NCI-H1694 treated with DMSO at 0.1 percent for 48 hours (cell line): ENCODE data around the gene TET2.

Source experiments
- DNase-seq: peaks from one replicate; lab custom pipeline; 2025; lab: John Stamatoyannopoulos, UW

Gene TET2

DNA sequence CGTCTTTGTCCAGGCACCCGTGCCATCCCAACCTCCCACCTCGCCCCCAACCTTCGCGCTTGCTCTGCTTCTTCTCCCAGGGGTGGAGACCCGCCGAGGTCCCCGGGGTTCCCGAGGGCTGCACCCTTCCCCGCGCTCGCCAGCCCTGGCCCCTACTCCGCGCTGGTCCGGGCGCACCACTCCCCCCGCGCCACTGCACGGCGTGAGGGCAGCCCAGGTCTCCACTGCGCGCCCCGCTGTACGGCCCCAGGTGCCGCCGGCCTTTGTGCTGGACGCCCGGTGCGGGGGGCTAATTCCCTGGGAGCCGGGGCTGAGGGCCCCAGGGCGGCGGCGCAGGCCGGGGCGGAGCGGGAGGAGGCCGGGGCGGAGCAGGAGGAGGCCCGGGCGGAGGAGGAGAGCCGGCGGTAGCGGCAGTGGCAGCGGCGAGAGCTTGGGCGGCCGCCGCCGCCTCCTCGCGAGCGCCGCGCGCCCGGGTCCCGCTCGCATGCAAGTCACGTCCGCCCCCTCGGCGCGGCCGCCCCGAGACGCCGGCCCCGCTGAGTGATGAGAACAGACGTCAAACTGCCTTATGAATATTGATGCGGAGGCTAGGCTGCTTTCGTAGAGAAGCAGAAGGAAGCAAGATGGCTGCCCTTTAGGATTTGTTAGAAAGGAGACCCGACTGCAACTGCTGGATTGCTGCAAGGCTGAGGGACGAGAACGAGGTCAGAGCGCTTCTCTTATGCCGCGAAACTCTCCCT, at the start of gene TET2:
Gene TET2 (plus strand): TSS at position 601 of the 740 bp plus-strand sequence. CDS start 87,067 bp downstream, outside the sequence.
- peak; percentile 60 for DNase-seq

DNA sequence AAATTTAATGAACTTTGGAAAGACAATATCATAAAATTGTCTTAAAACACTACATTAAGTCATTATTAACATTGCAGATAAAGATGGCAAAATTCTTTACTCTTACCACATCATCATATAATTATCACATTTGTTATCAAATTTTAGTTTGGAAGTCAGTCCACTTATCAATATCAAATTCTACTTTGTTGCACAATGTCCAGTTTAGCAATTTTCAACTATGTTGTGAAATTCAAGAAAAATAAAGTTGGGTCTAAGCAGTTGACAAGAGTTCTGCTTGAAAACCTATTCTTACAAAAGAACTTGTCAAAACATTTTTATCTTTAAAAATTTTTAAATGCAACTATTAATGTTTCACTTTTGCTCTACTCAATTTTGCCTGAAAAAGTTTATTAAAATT, 44.7 kb upstream of the TET2 start:
- no peak for DNase-seq

DNA sequence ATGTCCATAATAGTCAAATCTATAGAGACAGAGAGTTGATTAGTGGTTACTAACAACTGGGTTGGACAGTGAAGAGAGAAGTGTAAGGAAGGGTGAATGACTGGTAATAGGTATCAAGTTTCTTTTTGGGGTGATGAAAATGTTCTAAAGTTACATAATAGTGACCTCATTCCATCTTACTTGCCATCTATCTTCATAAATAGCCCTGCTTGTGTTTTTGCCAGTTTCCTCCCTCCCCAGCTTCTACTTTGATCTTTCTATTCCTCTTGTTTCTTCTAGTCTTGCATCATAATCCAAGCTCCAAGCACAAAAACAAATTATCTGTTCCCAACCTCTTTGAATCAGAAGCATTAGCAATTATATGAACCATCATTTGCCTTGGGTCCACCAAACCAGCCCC, 40.2 kb upstream of the TET2 start:
- no peak for DNase-seq

DNA sequence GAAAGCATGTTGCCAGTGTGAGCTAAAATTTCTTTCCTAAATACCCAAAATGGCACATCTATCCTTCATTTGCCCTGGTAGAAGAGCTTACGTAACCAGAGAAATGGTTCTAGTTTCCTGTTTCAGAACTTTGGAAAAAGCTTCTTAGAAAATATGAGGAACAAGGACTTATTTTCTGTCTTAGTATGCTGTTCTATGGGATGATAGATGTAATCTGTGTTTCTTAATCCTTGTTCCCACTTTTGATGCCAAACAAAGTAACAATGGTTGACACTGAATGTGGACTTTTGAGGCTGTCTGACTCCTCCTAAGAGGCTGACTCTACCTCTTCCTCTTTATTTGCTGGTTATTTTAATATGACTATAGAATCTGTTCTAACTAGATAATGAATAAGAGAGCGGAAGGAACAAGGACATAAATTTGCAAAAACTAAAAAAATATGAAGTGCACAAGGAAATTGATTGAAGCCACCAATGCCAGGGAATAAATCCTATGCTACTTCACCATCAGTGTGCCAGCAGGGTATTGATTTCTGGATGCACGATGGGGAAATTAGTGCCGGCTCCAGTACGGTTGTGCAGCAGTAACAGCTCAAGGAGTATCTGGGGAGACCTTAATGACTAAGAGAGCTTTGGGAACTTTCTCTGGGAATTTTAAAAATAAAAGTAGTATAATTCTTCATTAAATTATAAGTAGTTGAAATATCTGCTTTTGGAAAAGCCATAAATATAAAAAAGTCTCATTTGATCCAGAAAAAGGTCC, 39.4 kb upstream of the TET2 start:
- no peak for DNase-seq

DNA sequence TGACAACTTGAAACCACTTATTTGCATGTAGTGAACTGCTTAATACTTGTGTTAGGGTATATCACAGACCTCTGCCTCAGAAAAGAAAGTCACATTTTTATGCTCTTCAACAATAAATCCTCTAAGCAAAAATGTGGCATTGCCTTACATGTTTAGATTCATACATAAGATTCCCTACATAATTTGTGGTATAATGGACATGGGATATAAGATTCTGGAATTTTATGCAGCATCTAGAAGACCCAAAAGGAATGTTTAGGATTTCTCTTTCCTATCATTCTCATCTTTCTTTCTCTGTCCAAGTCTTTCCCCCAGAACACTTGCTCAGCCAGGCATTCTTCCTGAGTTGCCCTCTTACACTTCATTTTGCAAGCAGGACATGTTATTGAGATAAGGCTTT, 37.7 kb upstream of the TET2 start:
- DNase-seq: no peak

DNA sequence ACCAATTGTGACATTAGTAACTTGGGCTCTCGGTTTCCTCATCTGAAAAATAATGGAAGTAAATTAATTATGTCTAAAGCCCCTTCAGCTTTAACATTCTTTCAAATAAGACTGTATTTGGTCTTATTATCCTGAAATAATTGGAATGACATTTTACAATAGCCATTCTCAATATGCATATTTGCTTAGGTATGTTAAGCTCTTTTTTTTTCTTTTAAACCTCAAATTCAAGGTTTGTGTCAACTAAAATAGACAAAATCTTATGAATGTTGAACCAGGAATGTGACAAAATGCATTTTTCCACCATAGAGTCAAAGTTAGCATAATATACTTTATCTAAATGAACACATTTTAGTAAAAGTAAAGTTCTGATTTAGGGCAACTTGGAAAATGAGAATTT, 34.4 kb upstream of the TET2 start:
- no peak for DNase-seq

DNA sequence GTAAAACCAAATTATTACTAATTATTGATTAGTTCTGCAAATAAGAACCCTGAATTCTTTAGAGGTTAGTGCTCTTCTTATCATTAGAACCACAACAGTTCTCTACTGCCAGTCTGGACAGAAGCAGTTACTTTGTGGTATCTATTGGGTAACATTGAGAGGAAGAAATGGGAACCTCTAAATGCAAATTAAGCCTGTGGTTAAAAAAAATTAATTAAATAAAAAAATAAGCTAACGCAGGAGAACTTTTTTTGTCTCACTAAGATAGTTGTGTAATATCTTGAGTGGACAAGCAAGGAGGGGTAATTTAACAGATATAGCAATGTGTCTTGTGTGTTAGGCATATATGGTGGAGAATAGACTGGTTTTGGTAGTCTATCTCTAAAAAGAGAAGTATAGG, 32.9 kb upstream of the TET2 start:
- no peak for DNase-seq

DNA sequence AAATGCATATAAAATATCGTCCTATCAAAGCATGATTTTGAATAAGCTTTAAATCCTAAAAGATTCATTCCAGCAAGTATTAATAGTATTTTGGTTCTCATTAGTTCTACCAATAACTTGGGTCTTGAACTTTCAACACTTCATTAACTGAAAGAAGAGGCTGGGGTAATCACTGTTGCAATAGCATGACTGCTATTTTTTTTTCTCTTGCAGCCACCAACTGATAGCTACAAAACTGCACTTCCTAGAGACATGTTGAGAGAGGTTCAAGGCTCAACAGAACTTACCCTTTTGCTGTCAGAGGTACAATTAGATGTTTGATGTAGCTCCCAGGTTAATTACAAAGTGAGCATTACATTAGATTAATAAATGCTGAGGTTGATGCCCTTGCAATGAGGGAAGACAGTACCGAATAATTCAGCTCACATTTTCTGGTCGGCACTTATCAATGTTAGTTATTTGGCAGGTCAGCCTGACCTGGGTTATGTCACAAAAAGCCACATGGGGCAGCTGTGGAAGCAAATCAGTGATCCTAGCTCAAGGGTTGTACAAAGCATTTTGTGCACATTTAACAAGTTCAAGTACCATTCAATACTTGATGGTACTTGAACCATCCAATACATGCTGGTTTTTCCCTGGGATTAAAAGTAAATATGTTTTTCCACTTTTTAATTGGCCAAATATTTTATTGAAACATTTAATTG, 29.9 kb upstream of the TET2 start:
- no peak for DNase-seq

DNA sequence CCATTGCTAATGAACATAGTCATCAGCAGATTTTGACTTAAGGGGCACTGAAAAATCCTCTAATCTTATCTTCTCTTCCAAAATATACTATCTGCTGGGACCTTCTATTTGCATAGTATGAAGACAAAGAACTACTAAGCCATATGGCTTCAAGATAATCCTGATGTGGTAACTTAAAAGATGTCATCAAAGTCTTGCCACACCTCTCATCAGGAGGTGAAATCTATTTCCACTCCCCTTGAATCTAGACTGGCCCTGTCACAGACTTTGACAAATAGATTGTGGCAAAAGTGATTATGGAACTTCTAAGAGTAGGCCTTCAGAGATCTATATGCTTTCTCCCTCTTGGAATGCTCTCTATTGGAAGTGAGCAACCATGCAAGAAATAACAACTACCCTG, 27.3 kb upstream of the TET2 start:
- DNase-seq: no peak

DNA sequence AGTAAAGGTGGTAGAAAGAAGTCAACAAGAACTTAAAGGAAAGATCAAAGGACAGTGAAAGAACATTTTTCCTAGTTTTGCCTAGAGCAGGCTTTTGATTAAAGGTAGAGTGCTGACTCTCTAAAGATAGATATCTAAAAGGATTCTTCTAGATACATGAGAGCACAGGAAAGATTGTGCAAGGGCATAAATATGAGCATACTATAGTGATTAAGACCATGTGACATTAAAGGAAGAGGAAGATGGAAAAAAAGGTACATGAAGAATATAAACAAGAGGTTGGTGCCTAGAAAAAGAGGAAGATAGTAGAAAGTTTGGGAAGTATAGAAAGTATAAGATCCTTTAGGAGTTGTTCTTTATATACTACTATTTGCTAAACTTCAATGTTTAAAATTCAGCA, 26.1 kb upstream of the TET2 start:
- DNase-seq: no peak

DNA sequence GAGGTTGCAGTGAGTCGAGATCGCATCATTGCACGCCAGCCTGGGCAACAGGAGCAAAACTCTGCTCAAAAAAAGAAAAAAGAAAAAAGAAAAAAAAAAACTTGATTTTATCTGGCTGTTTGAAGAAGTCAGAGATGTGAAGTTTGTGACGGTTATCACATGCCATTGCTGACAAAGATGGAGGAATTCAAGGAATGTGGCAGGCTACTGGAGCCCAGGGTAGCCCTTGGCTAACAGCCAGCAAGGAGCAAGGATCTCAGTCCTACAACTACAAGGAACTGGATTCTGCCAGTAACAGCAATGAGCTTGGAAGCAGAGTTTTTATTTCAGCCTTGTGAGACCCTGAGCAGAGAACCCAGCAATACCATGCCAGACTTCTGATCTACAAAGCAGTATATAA, 24.3 kb upstream of the TET2 start:
- no peak for DNase-seq

DNA sequence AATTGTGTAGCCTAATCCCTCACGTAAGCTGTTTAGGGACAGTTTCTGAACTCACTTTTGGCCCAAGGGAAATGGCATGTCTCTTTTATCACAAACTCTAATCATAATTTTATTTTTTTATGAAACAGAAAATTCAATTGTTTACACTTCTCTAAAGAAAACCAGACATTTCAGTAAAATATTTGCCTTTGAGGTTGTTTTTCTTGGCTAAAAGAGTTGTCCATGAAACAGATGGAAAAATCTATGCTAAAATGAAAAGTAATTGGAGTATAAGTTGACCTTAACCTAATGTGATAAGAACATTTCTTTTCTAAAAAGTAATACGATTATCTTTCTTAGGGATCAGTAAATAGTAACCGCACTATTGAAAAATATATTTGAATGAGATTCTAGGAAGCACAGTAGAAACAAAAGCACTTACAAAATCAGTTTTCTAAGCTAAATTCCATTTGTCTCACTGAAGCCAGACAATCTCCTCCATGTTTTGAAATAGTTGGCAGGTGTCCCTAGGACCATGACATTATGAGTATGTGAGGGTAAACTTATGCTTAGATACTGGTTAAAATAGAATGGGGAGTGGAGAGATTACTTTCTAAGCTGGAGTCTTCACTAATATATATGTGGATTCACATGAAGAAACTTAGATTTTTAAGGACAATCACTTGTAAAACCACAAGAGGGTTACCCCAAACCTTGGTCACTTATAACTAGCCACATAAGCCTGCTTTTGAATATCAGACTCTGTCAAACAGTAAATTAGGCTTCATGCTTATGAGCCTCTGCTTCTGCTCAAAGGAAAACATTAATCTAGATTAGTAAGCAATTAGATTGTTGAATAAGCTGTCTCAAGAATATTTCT, 20.1 kb upstream of the TET2 start:
- DNase-seq: no peak

DNA sequence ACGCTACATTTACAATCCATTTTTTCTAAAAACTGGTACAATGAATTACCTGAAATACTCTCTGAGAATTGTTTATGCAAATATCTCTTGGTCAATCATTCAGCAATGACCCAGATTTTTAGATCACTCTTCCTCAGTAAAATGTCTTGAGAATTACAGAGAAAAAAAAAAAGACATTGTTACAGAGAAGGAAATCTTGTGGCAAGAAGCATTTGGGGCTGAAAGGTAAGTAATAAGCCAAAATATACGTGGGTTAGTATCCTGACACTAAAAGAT, 19.6 kb upstream of the TET2 start:
- DNase-seq: no peak

DNA sequence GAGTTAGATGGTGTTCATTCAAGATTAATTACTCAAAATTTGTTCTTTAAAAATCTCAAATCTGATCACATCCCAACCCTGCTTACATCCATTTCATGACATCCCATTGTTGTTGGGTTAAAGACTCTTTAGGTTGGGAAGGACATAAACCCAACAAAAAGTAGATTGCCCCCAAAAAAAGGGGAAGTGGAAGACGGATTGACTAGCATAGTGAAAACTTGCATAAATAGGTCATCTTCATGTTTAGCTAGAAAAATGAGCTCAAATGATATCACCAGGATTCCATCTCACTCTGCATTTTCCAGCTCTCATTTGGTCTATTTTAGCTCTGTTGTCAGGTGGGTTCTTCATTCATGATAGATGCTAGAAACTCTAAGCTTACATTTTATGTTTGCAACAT, 18.5 kb upstream of the TET2 start:
- DNase-seq: no peak

DNA sequence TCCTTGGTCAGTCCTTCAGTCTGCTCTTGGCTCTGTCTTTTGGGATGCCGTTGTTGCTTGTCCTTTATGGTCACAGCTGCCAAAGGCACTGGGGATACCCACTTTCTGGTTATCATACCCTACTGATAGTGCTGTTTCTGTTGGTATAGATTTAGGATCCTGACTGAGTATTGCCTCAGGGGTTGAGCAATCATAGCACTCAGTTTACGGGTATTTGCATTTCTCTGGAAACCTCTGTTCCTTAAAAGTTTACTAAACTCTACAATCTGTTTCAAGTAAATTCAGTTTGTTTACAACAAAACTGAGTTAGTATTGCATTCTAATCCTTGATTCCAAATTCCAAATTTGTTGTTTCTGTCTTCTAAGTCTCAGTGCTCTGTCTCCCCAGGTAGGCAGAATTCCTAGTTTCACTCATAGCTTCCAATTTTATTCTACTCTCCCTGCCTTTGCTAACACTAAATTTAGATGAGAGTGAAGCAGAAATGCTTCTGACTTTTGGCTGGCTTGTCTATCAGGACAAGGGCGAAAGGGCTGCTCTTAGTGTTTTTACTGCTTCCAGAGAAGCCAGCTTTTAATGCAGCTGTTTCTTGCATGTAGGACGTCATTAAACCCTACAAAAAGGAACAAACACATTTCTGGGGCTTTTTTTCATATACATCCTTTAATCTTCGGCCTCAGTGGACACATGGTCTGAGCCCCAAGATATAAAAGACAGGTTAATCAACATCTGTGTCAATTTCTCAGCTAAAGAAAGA, 17.2 kb upstream of the TET2 start:
- DNase-seq: no peak

DNA sequence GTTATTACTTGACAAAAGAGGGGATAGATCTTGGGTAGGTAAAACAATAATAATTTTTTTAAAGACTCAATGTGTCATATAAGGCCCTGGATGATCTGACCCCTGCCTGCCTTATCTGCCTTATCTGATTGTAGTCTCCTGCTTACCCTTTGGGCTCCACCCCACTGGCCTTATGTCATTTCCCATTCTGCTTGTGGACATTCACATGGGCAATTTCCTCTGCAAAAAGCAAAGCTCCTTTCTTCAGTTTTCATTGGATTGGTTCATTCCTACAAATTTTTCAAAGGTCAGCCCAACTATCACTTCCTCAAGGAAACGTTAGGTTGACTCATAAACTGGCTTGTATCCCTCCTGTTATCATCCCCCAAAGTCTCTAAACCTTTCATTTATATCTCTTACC, 15.7 kb upstream of the TET2 start:
- DNase-seq: no peak

DNA sequence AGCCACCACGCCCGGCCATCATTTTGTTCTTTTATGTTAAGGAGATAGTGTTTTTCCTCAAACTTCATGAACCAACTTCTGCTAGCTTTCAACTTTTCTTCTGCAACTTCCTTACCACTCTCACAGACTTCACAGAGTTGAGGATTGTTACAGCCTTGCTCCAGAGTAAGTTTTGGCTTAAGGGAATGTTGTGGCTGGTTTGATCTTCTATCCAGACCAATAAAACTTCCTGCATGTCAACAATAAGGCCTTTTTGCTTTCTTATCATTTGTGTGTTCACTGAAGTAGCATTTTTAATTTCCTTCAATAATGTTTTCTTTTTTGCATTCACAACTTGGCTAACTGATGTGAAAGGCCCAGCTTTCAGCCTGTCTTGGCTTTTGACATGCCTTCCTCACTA, 12.7 kb upstream of the TET2 start:
- no peak for DNase-seq

DNA sequence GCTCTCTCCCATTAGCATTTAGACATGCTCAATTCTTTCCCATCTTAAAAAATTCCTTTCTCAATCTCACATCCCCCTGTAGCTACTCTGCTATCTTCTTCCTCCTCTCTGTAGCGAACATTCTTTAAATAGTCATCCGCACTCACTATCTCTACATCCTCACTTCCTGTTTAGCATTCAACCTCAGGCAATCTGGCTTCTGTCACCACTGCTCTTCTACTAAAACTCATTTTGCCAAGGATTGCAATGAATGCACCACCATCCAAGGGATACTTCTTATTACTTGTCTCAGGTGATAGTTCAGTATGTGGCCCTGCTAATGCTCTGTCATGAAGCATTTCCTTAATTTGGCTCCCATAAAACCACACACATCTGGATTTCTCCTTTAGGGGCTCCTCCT, 10.9 kb upstream of the TET2 start:
- no peak for DNase-seq

DNA sequence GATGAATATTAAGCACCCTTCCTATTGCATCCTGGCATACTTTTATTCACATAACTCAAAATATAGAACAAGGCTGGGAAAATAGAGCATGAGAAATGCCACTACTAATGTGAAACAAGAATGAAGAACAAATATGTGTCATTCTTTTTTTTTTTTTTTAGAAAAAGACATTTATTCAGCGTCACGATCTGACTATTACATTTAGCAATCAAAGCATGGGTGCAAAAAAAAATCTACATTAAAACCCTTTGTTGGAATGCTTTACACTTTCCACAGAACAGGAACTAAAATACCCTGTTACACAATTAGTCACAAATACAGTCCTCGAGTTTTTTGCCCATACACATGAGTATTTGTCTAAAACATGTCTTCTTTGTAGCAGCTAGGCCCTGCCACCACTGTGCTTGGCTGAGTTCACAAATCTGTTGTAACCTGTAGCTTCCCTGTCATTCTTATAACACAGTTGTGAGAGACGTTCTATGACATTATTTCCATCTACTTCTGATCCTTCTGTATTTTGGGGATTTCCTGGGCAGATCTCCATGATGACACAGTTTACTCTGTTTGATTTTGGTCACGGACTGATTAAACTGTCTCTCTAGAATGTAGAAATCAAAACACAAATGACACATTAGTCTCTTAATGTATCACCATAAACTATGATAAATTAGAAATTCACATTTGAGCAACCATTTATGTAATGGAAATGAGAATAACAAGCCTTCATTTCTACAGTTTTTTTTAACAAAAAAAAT, 9.4 kb upstream of the TET2 start:
- no peak for DNase-seq

DNA sequence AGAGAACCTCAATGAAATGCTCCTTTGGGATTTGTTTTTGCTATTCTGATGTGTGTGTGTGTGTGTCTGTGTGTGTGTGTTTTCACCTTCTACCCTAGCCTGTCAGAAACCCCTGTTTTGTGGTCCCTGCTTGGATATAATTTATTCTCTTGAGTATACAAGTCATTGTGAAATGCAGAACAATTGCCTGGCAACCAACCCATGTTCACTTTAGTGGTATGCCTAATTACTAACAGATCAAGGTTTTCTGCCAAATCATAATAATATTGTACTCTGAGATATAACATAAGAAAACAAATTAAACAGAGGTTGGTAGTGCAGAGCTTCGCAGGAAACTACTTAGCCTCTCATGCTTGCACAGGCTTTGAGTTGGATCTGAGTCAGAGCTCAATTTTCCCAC, 7.0 kb upstream of the TET2 start:
- DNase-seq: no peak
